B cell (primary cell): Measurements from ENCODE around the gene CHD5.

Experiments used
- CTCF ChIP-seq: fragments of 200-600 bp; IDR thresholded peaks from one replicate; pipeline ENCODE4 v1.8.0; 2022; ENCODE audit warnings: antibody characterized with exemption, mild to moderate bottlenecking
- EZH2 ChIP-seq: IDR thresholded peaks from 2 replicates; pipeline ENCODE4 v1.6.1; 2012; ENCODE audit warnings: borderline replicate concordance, low read depth, mild to moderate bottlenecking, moderate library complexity, low read length; ENCODE audit not compliant: insufficient read depth, poor library complexity, severe bottlenecking

GRCh38 chr1:6103854-6104530 lies 76.1 kb downstream of the CHD5 start:
- TF ChIP-seq EZH2, result no peak
- TF ChIP-seq CTCF, result no peak
